HEK293T (cell line): ENCODE measurements around the gene GNA14.

Source experiments
- ARNT ChIP-seq: fragments of 450-650 bp; IDR thresholded peaks from 2 replicates; pipeline ENCODE4 v1.6.1; 2017; ENCODE audit warnings: mild to moderate bottlenecking
- FOXM1 ChIP-seq: fragments of 450-650 bp; IDR thresholded peaks from 2 replicates; pipeline ENCODE4 v1.6.1; 2017; ENCODE audit warnings: mild to moderate bottlenecking, borderline replicate concordance
- SP1 ChIP-seq: fragments of 450-650 bp; IDR thresholded peaks from 2 replicates; pipeline ENCODE4 v1.6.1; 2017

DNA sequence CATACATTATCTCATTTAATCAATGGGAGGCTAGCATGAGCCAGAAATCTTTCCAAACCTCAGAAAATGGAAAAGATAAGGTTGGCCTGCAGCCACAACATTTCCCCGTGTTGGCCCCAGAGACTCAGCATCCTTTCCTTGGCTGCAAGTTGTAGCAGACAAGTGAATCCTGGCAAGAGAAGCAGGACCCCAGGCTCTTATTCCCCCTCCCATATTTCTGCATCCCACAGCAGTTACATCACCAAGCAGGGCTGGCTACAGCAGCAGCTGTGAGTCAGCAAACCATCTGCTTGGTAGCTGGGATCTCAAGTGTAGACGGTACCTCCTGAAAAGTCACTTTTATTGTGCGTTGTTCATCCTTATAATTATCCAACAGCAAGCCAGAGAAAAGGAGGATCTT is 212.4 kb downstream of the GNA14 start:
- no peak for TF ChIP-seq ARNT
- no peak for TF ChIP-seq SP1
- TF ChIP-seq FOXM1 = no peak
